H9 (cell line): Measurements from ENCODE around the gene DNAJC24. TPM values are rescaled to one million over a fixed set of nuclear protein-coding genes. Genes with fewer than 3 reads are reported as not detected.

ENCODE experiments used
- DNase-seq: peaks from one replicate; pipeline ENCODE4 v3.0.0-alpha.2; 2017
- H2AFZ ChIP-seq: one replicate; pipeline ENCODE4 v1.6.1; 2013; ENCODE audit warnings: mild to moderate bottlenecking, low read length, control low read depth, moderate library complexity
- H2AK5ac ChIP-seq: 2 replicates; pipeline ENCODE4 v1.6.1; 2013; ENCODE audit warnings: low read length, control low read depth, mixed read lengths; ENCODE audit not compliant: insufficient read length
- H2BK120ac ChIP-seq: one replicate; pipeline ENCODE4 v1.6.1; 2013; ENCODE audit warnings: low read depth, mild to moderate bottlenecking, low read length, control low read depth, inconsistent platforms; ENCODE audit not compliant: poor library complexity, severe bottlenecking
- H2BK12ac ChIP-seq: 2 replicates; pipeline ENCODE4 v1.6.1; 2013; ENCODE audit warnings: low read length, control low read depth, mixed read lengths, low read depth; ENCODE audit not compliant: insufficient read length
- H2BK15ac ChIP-seq: 2 replicates; pipeline ENCODE4 v1.6.1; 2013; ENCODE audit warnings: low read depth, low read length, control low read depth
- H2BK20ac ChIP-seq: one replicate; pipeline ENCODE4 v1.6.1; 2013; ENCODE audit warnings: low read depth, mild to moderate bottlenecking, low read length, control low read depth, inconsistent platforms; ENCODE audit not compliant: poor library complexity, severe bottlenecking
- H2BK5ac ChIP-seq: 2 replicates; pipeline ENCODE4 v1.6.1; 2013; ENCODE audit warnings: low read length, control low read depth, mixed read lengths; ENCODE audit not compliant: insufficient read length
- H3K14ac ChIP-seq: 2 replicates; pipeline ENCODE4 v1.6.1; 2013; ENCODE audit warnings: low read length, control low read depth; ENCODE audit not compliant: insufficient read depth
- H3K18ac ChIP-seq: 2 replicates; pipeline ENCODE4 v1.6.1; 2013; ENCODE audit warnings: low read depth, mild to moderate bottlenecking, mixed read lengths, low read length, control low read depth; ENCODE audit not compliant: insufficient read length
- H3K23ac ChIP-seq: 2 replicates; pipeline ENCODE4 v1.6.1; 2013; ENCODE audit warnings: low read length, control low read depth, mixed read lengths, low read depth; ENCODE audit not compliant: insufficient read length
- H3K23me2 ChIP-seq: 2 replicates; pipeline ENCODE4 v1.6.1; 2013; ENCODE audit warnings: low read depth, mild to moderate bottlenecking, mixed read lengths, low read length, control low read depth; ENCODE audit not compliant: insufficient read length, poor library complexity, severe bottlenecking
- H3K27ac ChIP-seq: 2 replicates; pipeline ENCODE4 v1.5.1; 2013; ENCODE audit warnings: low read length, control low read depth, mixed read lengths, low read depth; ENCODE audit not compliant: insufficient read length
- H3K27me3 ChIP-seq: 2 replicates; pipeline ENCODE4 v1.6.1; 2013; ENCODE audit warnings: low read length, control low read depth, inconsistent platforms; ENCODE audit not compliant: insufficient read depth
- H3K4ac ChIP-seq: 2 replicates; pipeline ENCODE4 v1.6.1; 2013; ENCODE audit warnings: low read depth, mild to moderate bottlenecking, control low read depth, inconsistent platforms, low read length, moderate library complexity
- H3K4me1 ChIP-seq: 2 replicates; pipeline ENCODE4 v1.6.1; 2013; ENCODE audit warnings: low read length, control low read depth, inconsistent platforms; ENCODE audit not compliant: insufficient read depth
- H3K4me2 ChIP-seq: 2 replicates; pipeline ENCODE4 v1.6.1; 2013; ENCODE audit warnings: low read length, control low read depth, mixed read lengths; ENCODE audit not compliant: insufficient read length, insufficient read depth
- H3K56ac ChIP-seq: 2 replicates; pipeline ENCODE4 v1.6.1; 2013; ENCODE audit warnings: low read depth, mild to moderate bottlenecking, mixed read lengths, low read length, control low read depth; ENCODE audit not compliant: insufficient read length
- H3K79me1 ChIP-seq: 2 replicates; pipeline ENCODE4 v1.6.1; 2013; ENCODE audit warnings: low read depth, mild to moderate bottlenecking, moderate library complexity, low read length, control low read depth, inconsistent platforms; ENCODE audit not compliant: insufficient read depth, poor library complexity, severe bottlenecking
- H3K79me2 ChIP-seq: 2 replicates; pipeline ENCODE4 v1.6.1; 2013; ENCODE audit warnings: low read length, control low read depth, inconsistent platforms; ENCODE audit not compliant: insufficient read depth
- H3K9ac ChIP-seq: 2 replicates; pipeline ENCODE4 v1.6.1; 2013; ENCODE audit warnings: low read length, control low read depth, mixed read lengths; ENCODE audit not compliant: insufficient read length; ENCODE audit errors: extremely low read depth
- H3K9me3 ChIP-seq: one replicate; pipeline ENCODE4 v1.6.1; 2013; ENCODE audit warnings: low read depth, low read length, inconsistent platforms; ENCODE audit not compliant: control insufficient read depth
- H3T11ph ChIP-seq: one replicate; pipeline ENCODE4 v1.6.1; 2013; ENCODE audit warnings: mild to moderate bottlenecking, low read length, control low read depth, inconsistent platforms
- H4K20me1 ChIP-seq: one replicate; pipeline ENCODE4 v1.6.1; 2013; ENCODE audit not compliant: control insufficient read depth, insufficient read length, insufficient read depth
- H4K5ac ChIP-seq: 2 replicates; pipeline ENCODE4 v1.6.1; 2013; ENCODE audit warnings: low read depth, mild to moderate bottlenecking, mixed read lengths, low read length, control low read depth; ENCODE audit not compliant: insufficient read length
- H4K8ac ChIP-seq: replicated peaks from 2 replicates; pipeline ENCODE4 v1.6.1; 2013; ENCODE audit warnings: low read length, control low read depth, mixed read lengths, low read depth; ENCODE audit not compliant: insufficient read length
- H4K91ac ChIP-seq: 2 replicates; pipeline ENCODE4 v1.6.1; 2013; ENCODE audit warnings: low read depth, mild to moderate bottlenecking, moderate library complexity, mixed read lengths, low read length, control low read depth; ENCODE audit not compliant: insufficient read length
- H3K27ac Mint-ChIP-seq, 3 experiments: 2 replicates in 2 of 3; 3 replicates in 1 of 3; pipeline ENCODE4 v1.8.0; 2020 to 2021; ENCODE audit warnings: mixed read lengths in 3 of 3, mild to moderate bottlenecking in 1 of 3, moderate library complexity in 1 of 3
- H3K27me3 Mint-ChIP-seq: 2 replicates; pipeline ENCODE4 v1.8.0; 2021; ENCODE audit warnings: low read depth, mild to moderate bottlenecking, moderate library complexity, mixed read lengths
- H3K36me3 Mint-ChIP-seq, 3 experiments: 2 replicates in 2 of 3; 3 replicates in 1 of 3; pipeline ENCODE4 v1.8.0; 2020 to 2021; ENCODE audit warnings: low read depth in 3 of 3, mixed read lengths in 3 of 3; ENCODE audit not compliant: insufficient read depth in 1 of 3
- H3K4me1 Mint-ChIP-seq, 2 experiments: 2 replicates each; pipeline ENCODE4 v1.8.0; 2020; ENCODE audit warnings: mixed read lengths in 2 of 2
- H3K4me3 Mint-ChIP-seq, 2 experiments: 2 replicates in 1 of 2; 3 replicates in 1 of 2; pipeline ENCODE4 v1.8.0; 2020 to 2021; ENCODE audit warnings: mild to moderate bottlenecking in 2 of 2, mixed read lengths in 2 of 2, moderate library complexity in 1 of 2
- H3K9me3 Mint-ChIP-seq, 2 experiments: 2 replicates in 1 of 2; 3 replicates in 1 of 2; pipeline ENCODE4 v1.8.0; 2020; ENCODE audit warnings: mild to moderate bottlenecking in 2 of 2, mixed read lengths in 2 of 2, moderate library complexity in 1 of 2
- WGBS: extraction: QIAGEN DNeasy Blood & Tissue Kit; methylation state at CpG from one replicate; pipeline ENCODE4 v1.1.7; 2013; ENCODE audit warnings: missing lambda C conversion rate, low lambda C conversion rate, mixed read lengths; ENCODE audit not compliant: insufficient read length; ENCODE audit errors: extremely low coverage; 5-methylcytosine and 5-hydroxymethylcytosine counted together
- total RNA-seq: library from RNA; stranded (reverse); gene quantifications from 2 replicates; pipeline ENCODE4 v1.2.1, GENCODE V29; 2021
- TF ChIP-seq, protein P1 (sequence below): fragments of 200-600 bp; sonication (generic); conservative IDR thresholded peaks from 3 replicates; pipeline ENCODE4 v1.8.0; 2021; ENCODE audit warnings: antibody characterized with exemption, mild to moderate bottlenecking

The DNAJC24 gene
- total RNA-seq, 1 experiment from 2014 or later: 16.7 TPM

DNA sequence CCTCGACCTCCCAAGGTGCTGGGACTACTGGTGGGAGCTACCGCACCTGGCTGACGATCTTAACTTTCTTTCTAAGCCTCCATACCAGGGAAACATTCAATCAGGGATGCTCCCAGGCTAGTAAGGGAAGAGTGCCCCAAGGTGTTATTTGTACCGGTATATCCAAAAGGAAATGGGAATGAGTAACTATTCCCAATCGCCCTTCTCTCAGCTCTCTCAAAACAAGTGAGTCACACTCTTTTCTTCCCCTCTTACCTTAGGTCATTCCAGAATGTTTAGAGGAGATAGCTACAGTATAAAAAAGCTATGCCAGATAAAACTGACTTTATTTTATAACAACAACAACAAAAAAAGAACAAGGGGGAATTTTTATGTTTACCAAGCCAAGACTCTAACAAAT lies 13.8 kb upstream of the DNAJC24 start:
- Mint-ChIP-seq H3K4me3 (no peak overlapping the region), H3K4me1 (peaks cover 4% of the 10 kb centered on the region in 2 experiments; a peak in 2 of 4 replicates), H3K27ac (no peak overlapping the region), H3K9me3 (no peaks in the 10 kb centered on the region), H3K36me3 (no peaks in the 10 kb centered on the region), H3K27me3 (no peaks in the 10 kb centered on the region)
- no peak overlapping the region for H3K56ac ChIP-seq
- H3K9ac ChIP-seq: no peak overlapping the region
- no peak overlapping the region for H2BK120ac ChIP-seq
- DNase-seq: no peak
- TF ChIP-seq, protein P1, sequence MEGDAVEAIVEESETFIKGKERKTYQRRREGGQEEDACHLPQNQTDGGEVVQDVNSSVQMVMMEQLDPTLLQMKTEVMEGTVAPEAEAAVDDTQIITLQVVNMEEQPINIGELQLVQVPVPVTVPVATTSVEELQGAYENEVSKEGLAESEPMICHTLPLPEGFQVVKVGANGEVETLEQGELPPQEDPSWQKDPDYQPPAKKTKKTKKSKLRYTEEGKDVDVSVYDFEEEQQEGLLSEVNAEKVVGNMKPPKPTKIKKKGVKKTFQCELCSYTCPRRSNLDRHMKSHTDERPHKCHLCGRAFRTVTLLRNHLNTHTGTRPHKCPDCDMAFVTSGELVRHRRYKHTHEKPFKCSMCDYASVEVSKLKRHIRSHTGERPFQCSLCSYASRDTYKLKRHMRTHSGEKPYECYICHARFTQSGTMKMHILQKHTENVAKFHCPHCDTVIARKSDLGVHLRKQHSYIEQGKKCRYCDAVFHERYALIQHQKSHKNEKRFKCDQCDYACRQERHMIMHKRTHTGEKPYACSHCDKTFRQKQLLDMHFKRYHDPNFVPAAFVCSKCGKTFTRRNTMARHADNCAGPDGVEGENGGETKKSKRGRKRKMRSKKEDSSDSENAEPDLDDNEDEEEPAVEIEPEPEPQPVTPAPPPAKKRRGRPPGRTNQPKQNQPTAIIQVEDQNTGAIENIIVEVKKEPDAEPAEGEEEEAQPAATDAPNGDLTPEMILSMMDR: no peak
- H2BK15ac ChIP-seq: no peak overlapping the region
- H4K5ac ChIP-seq: no peak overlapping the region
- H3K27me3 ChIP-seq: no peaks in the 10 kb centered on the region
- no peaks in the 10 kb centered on the region for H3K79me1 ChIP-seq
- no peak overlapping the region for H2AK5ac ChIP-seq
- H2BK5ac ChIP-seq: no peak overlapping the region
- no peak overlapping the region for H4K91ac ChIP-seq
- H3K23me2 ChIP-seq: no peaks in the 10 kb centered on the region
- no peak overlapping the region for H3K27ac ChIP-seq
- no peaks in the 10 kb centered on the region for H3K4me1 ChIP-seq
- H3T11ph ChIP-seq: no peak overlapping the region
- no peak overlapping the region for H3K4ac ChIP-seq
- no peak overlapping the region for H3K4me2 ChIP-seq
- no peak overlapping the region for H3K18ac ChIP-seq
- no peak overlapping the region for H3K23ac ChIP-seq
- H4K20me1 ChIP-seq: no peaks in the 10 kb centered on the region
- H4K8ac ChIP-seq: no peak overlapping the region
- no peaks in the 10 kb centered on the region for H3K79me2 ChIP-seq
- no peak overlapping the region for H3K14ac ChIP-seq
- H2BK12ac ChIP-seq: no peak overlapping the region
- no peak overlapping the region for H2AFZ ChIP-seq
- WGBS: no CpG with 5 or more reads among the region's 5 CpGs
- H2BK20ac ChIP-seq: no peak overlapping the region
- no peaks in the 10 kb centered on the region for H3K9me3 ChIP-seq
